ENCODE data around the gene DTX3.
"Not testable (repeated sequence)": the region's sequence is repeated elsewhere in the genome, so short reads cannot be mapped to it uniquely, and the experiment has no call there.

The DTX3 gene

GRCh38 chr12:57604454-57604991 lies at the start of gene DTX3:
Gene DTX3 (plus strand): TSS chr12:57604824. CDS start chr12:57606518, 1,694 bp downstream.
- peak; percentile 52 for DNase-seq

- no peak for DNase-seq
Measured at GRCh38 chr12:57554897-57555296, 49.7 kb upstream of the DTX3 start.

DNA sequence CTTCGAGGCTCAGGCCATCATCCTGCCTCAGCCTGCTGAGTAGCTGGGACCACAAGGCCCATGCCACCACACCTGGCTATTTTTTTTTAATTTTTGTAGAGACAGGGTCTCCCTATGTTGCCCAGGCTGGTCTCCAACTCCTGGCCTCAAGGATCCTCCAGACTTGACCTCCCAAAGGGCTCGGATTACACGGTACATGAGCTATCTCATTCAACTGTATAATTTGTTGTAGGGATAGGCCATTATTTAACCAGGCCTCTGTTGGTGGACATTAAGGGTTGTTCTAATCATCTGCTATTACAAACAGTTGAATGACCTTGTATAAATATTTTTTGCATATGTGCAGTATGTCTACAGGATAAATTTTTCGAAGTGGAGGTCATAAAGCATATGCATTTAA lies 45.8 kb upstream of the DTX3 start:
- DNase-seq, result no peak

- no peak for DNase-seq
Measured at GRCh38 chr12:57560516-57560915, 44.1 kb upstream of the DTX3 start.

- DNase-seq, result not testable (repeated sequence)
Measured at GRCh38 chr12:57561117-57561516, 43.5 kb upstream of the DTX3 start.

GRCh38 chr12:57563358-57563757 lies 41.3 kb upstream of the DTX3 start:
- no peak for DNase-seq

DNA sequence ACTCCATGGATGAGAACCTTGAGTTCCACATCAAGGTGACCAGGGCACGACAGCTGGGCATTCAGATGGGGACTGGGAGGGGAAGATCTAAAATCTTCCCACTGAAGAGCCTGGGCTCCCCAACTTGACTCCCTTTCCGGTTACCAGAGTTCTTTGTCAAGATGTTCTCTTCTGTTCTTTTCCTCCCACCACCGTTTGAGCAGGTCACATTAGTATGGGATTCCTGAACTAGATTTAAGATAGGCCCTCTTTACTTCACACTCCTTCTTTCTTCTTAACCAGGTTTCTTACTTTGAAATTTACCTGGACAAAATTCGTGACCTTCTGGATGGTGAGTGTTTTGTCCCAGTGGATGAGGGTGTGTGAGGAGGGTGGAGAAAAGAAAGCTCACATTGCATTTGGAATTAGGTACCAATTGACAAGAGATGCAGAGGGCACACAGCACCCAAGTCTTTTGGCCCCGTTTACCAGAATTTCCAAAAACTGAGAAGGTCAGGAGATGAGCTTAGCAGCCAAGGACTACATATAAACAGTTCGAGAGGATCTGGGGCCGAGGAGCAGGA lies 40.4 kb upstream of the DTX3 start:
- no peak for DNase-seq

DNA sequence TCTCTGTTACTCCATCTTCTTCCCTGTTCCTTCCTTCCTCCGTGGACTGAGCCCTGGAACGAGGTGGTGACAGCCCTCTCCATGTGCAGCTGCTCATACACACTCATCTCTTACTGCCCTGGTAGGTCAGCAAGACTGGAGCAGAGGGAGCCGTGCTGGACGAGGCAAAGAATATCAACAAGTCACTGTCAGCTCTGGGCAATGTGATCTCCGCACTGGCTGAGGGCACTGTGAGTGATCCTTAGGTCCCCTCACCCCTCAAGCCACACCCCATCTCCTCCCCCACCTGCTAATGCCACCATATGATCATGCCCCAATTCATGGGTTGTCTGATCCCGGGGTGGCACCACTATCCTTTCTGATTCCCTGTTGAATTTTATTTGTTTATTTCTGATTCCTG lies 35.8 kb upstream of the DTX3 start:
- no peak for DNase-seq

DNA sequence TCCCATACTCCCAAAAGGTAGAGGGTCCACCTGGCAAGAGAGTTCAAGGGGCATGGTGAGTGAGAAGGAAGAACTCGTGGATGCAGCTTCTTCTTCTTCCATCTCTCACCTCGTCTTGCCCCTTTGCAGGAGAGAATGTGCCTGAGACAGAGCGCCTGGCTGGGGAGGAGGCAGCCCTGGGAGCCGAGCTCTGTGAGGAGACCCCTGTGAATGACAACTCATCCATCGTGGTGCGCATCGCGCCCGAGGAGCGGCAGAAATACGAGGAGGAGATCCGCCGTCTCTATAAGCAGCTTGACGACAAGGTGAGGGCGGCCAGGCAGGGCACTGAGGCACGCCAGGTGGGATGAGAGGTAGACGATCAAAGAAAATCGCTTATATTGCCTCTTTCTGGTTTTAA lies 34.8 kb upstream of the DTX3 start:
- no peak for DNase-seq

DNA sequence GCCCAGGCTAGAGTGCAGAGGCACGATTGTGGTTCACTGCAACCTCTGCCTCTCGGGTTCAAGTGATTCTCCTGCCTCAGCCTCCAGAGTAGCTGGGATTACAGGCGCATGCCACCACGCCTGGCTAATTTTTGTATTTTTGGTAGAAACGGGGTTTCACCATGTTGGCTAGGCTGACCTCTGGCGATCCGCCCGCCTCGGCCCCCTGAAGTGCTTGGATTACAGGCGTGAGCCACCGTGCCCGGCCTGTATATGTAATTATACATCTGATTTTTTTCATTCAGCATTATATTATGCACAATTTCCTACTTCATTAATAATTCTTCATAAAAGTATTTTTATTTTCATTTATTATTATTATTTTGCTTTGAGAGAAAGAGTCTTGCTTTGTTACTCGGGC lies 34.2 kb upstream of the DTX3 start:
- DNase-seq, result not testable (repeated sequence)

DNA sequence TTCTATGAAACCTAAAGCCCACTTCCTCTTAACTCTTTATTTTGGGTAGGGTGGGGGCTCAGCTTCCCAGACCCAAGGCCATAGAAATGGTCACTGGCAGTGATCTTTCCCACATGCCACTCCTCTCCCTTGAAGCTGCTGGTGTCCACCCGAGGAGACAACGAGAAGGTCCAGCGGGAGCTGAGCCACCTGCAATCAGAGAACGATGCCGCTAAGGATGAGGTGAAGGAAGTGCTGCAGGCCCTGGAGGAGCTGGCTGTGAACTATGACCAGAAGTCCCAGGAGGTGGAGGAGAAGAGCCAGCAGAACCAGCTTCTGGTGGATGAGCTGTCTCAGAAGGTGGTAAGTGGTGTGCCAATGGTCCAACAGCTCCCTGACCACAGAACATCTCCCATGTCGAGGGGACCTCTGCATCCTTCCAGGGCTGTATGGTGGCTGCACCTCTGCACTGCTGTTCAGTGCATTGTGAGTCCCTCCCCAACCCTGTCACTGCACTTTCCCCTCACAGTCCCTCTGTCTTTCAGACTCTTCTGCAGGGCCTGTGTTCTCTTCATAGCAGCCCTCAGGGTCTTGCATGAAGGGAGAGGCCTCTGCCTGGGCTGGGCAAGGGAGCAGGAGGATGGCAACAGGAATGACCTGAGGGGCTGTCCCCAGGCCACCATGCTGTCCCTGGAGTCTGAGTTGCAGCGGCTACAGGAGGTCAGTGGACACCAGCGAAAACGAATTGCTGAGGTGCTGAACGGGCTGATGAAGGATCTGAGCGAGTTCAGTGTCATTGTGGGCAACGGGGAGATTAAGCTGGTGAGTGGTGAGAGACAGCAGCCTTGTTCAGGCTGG lies 32.5 kb upstream of the DTX3 start:
- no peak for DNase-seq

DNA sequence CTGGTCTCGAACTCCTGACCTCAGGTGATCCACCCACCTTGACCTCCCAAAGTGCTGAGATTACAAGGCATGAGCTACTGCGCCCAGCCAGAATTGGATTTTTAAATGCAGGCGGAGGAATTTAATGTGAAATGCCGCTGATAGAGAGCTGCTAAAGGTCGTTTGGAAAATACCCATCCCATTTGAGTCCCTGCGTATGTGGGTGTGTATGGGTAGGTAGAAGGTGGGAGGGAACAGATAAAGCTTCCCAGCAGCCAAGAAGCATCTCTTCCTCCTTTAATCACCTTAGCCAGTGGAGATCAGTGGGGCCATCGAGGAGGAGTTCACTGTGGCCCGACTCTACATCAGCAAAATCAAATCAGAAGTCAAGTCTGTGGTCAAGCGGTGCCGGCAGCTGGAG lies 29.8 kb upstream of the DTX3 start:
- DNase-seq, result no peak

GRCh38 chr12:57575771-57576612 lies 28.6 kb upstream of the DTX3 start:
- no peak for DNase-seq

DNA sequence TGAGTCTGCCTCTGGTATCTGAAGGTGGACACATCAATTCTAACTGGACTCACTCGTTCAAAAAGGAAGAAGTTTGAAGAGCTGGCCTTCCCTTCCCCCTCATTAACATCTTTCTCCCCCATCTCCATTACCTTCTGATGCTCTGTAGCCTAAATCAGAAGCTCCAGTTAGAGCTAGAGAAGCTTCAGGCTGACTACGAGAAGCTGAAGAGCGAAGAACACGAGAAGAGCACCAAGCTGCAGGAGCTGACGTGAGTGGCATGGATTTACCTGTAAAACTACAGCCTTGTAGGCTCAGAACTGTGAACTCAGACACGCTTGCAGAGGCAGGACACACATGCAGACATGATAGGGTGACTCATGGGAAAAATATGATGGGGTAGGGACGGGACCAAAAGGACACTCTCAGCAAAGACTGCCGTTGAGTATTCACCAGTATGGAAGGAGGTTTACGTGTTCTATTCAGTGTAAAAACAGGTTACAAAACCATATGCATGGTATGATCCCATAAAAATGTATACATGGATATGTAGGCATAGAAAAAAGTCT lies 27.9 kb upstream of the DTX3 start:
- no peak for DNase-seq

GRCh38 chr12:57577981-57578758 lies 26.5 kb upstream of the DTX3 start:
- DNase-seq, result no peak

- no peak for DNase-seq
Measured at GRCh38 chr12:57579011-57579410, 25.6 kb upstream of the DTX3 start.

GRCh38 chr12:57579677-57580465 lies 24.8 kb upstream of the DTX3 start:
- DNase-seq, result no peak

DNA sequence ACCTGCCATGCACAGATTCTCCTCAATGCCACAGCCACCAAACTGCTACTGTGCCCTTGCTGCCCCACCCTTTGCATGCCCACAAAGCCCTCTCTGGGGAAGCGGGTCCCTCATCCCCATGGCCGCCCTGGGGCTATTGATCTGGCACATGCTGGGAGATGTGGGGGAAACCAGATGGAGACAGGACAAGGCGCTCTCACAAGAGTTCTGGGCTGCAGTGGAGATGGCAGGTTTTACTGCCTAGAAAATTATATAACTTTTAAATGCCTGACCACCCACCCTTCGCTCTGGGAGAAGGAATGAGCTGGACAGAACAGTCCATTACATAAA lies 24.2 kb upstream of the DTX3 start:
- no peak for DNase-seq

- DNase-seq, result no peak
Measured at GRCh38 chr12:57581802-57582201, 22.8 kb upstream of the DTX3 start.

- no peak for DNase-seq
Measured at GRCh38 chr12:57582440-57582839, 22.2 kb upstream of the DTX3 start.

- DNase-seq, result peak; percentile 73
Measured at GRCh38 chr12:57583008-57583831, 21.4 kb upstream of the DTX3 start.

Data from stimulated activated CD4-positive, alpha-beta T cell treated with anti-CD3 and anti-CD28 coated beads, Interleukin-15, amount 100 ng/mL, for 24 hours (primary cell).